GM12801 (cell line): ENCODE measurements around the gene ZCCHC7.

Experiments used
- TF ChIP-seq, protein P1 (sequence below): IDR thresholded peaks from one replicate; pipeline ENCODE4 v1.5.1; 2011; ENCODE audit warnings: control low read depth; ENCODE audit not compliant: insufficient read length; ENCODE audit errors: extremely low read depth

The ZCCHC7 gene

DNA sequence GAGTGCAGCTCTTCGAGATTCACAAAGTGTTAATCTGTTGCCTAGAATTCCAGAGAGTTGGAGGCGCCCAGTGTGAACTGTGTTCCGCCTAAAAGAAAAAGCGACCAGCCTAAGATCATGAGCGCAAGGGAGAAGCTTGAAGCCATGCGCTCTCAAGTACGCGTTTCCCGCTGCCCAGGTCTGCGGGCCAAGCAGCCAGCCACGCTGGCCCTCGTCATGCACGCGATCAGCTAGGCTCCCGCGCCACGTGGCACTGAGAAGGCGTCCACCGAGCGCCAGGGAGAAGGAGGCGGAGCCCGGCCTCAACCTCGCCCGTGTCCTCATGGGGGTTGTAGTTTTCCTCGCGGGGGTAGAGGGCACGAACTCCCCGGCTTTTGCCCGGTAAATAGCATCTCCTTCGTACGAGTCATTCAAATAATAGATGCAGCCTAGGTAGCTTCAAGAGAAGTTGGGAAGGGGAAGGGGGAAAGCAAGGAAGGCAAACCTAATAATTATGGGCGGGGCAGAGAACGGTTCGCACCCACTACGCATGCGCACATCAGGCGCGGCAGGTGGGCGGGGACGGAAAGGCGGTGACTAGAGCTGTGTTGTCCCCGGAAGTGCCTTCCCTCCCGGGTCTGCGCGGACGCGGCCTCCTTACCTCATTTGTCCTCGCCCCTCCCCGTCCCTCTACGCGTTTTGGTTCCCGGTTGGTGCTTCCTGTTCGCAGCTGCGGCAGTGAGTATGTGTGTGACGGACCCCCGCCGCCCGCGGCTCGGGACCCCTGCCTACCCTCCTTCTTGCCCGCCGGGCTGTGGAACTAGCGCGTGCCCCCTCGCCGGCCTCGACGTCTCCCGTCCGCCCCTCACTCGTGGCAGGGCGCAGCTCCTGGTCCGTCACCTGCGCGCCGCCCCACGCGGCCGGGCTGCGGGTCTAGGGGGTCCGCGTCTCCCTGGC, at the start of gene ZCCHC7:
Gene ZCCHC7, plus strand, starts transcription at position 668 of the 936 bp plus-strand sequence.
- TF ChIP-seq, protein P1, sequence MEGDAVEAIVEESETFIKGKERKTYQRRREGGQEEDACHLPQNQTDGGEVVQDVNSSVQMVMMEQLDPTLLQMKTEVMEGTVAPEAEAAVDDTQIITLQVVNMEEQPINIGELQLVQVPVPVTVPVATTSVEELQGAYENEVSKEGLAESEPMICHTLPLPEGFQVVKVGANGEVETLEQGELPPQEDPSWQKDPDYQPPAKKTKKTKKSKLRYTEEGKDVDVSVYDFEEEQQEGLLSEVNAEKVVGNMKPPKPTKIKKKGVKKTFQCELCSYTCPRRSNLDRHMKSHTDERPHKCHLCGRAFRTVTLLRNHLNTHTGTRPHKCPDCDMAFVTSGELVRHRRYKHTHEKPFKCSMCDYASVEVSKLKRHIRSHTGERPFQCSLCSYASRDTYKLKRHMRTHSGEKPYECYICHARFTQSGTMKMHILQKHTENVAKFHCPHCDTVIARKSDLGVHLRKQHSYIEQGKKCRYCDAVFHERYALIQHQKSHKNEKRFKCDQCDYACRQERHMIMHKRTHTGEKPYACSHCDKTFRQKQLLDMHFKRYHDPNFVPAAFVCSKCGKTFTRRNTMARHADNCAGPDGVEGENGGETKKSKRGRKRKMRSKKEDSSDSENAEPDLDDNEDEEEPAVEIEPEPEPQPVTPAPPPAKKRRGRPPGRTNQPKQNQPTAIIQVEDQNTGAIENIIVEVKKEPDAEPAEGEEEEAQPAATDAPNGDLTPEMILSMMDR, result no peak

DNA sequence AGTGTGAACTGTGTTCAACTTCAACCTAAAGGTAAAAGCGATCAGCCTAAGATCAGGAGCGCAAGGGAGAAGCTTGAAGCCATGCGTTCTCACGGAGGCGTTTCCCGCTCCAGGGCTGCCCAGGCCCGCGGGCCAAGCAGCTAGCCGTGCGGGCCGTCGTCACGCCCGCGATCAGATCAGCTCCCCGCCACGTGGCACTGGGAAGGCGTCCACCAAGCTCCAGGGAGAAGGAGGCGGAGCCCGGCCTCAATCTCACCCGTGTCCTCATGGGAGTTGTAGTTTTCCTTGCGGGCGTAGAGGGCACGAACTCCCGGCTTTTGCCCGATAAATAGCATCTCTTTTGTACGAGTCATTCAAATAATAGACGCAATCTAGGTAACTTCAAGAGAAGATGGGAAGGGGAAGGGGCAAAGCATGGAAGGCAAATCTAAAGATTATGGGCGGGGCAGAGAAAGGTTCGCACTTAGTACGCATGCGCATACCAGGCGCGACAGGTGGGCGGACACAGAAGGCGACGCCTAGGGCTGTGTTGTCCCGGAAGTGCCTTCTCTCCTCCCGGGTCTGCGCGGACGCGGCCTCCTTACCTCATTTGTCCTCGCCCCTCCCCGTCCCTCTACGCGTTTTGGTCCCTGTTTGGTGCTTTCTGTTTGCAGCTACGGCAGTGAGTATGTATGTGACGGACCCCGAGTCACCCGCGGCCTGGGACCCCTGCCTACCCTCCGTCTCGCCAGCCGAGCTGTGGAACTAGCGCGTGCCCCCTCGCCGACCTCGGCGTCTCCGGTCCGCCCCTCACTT, 40.8 kb upstream of the ZCCHC7 start:
- TF ChIP-seq, protein P1, result no peak

GRCh38 chr9:37082214-37082765, 38.1 kb upstream of the ZCCHC7 start:
- TF ChIP-seq, protein P1, result no peak

DNA sequence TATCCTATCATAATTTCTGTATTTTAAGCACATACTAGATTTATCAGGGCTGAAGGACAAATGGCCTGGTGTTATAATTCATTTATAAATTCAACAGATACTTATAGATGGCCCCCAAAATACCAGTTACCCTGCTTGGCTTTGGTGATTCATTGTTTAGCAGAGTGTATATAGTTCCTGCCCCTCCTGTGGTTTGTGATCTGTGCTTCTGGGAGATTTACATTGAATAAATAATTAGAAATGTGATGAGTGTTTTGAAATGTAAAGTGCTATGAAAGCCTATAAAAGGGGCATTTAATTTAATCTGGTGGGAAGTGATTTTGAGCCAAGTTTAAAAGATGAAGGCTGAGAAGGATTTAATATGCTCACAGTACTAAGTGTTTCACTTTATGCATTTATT, 36.7 kb upstream of the ZCCHC7 start:
- TF ChIP-seq, protein P1, result no peak

GRCh38 chr9:37085233-37085632, 35.1 kb upstream of the ZCCHC7 start:
- TF ChIP-seq, protein P1, result no peak

DNA sequence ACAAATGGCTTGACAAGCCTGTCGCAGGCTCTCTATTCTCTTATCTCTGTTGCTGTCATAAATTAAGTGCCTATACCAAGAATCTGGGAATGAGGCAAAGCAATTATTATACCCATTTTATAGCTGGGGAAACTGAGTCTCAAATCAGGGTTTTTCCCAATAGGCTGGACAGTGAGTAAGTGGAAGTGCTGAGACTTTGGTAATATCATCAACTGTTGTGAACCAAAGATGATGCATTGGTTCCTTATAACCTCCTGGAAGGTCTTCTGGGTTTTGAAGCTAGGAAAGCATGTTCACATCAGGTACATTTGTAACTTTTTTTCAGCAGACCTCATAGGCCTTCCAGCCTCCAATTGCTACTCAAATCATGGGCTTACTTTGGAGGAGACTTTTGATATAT, 25.6 kb upstream of the ZCCHC7 start:
- TF ChIP-seq, protein P1, result no peak

- TF ChIP-seq, protein P1, result no peak
Measured at GRCh38 chr9:37096628-37097027, 23.7 kb upstream of the ZCCHC7 start.
